Hepatocyte (in vitro differentiated cells): ENCODE results near the gene SLC66A2.

Experiments
- CTCF ChIP-seq: fragments of 200-600 bp; sonication (generic); IDR thresholded peaks from 2 replicates; pipeline ENCODE4 v1.5.1; 2016; ENCODE audit warnings: antibody characterized with exemption, mild to moderate bottlenecking; ENCODE audit not compliant: poor library complexity
- EZH2 ChIP-seq: fragments of 200-600 bp; sonication (generic); IDR thresholded peaks from 2 replicates; pipeline ENCODE4 v1.6.1; 2016; ENCODE audit warnings: antibody characterized with exemption, mild to moderate bottlenecking, borderline replicate concordance
- EZH2phosphoT487 ChIP-seq: fragments of 200-600 bp; sonication (generic); IDR thresholded peaks from one replicate; pipeline ENCODE4 v1.6.1; 2018; ENCODE audit warnings: antibody characterized with exemption, mild to moderate bottlenecking, low read depth, moderate library complexity; ENCODE audit not compliant: unreplicated experiment, severe bottlenecking

DNA sequence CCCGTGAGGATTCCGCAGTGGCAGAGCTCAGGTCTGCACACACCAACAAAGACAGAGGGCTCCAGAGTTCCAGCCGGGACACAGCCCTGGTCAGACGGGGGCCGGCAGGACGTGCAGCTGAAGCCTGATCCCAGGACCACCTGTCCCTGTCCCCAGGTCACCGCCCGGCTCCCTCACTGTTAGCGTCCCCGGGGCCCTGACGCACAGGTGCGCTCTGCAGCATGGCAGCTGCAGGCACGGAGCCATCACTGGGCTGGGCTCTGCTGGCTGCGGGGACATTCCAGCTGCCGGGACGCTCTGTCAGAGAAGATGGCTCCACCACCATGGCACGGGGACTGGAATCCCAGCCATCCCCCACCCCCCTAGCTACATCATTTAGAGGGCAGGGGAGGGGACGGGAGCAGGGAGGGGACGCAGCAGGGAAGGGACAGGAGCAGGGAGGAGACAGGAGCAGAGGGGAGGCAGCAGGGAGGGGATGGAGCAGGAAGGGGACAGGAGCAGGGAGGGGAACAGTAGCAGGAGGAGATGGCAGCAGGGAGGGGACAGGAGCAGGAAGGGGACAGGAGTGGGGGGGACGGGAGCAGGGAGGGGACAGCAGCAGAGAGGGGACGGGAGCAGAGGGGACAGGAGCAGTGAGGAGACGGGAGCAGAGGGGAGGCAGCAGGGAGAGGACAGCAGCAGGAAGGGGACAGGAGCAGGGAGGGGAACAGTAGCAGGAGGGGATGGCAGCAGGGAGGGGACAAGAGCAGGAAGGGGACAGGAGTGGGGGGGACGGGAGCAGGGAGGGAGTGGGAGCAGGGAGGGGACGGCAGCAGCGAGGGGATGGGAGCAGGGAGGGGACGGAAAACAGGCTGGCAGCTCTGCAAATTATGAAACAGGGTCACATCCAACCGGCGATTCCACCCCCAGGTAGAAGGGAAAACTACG, 39.8 kb downstream of the SLC66A2 start:
- no peak for TF ChIP-seq EZH2
- TF ChIP-seq EZH2phosphoT487, result no peak
- no peak for TF ChIP-seq CTCF
